Measurements from ENCODE around the gene MIPOL1.
"Not testable (repeated sequence)": the region's sequence is repeated elsewhere in the genome, so short reads cannot be mapped to it uniquely, and the experiment has no call there.

Gene MIPOL1

GRCh38 chr14:37397157-37397940 lies 199.6 kb downstream of the MIPOL1 start:
- not testable (repeated sequence) for H3K27me3 ChIP-seq (ENCODE audit: insufficient read depth, low read length)

GRCh38 chr14:37397941-37398215 lies 200.1 kb downstream of the MIPOL1 start:
- H3K27me3 ChIP-seq (ENCODE audit: insufficient read depth, low read length), result no peaks in the 10 kb centered on the region
- H2AFZ ChIP-seq (ENCODE audit: low read length, unreplicated experiment), result no peak overlapping the region
- H3K79me2 ChIP-seq (ENCODE audit: control insufficient read depth, insufficient read depth, low read length, unreplicated experiment), result no peaks in the 10 kb centered on the region
- H3K4me1 ChIP-seq (ENCODE audit: control insufficient read depth, insufficient read depth, low read length, unreplicated experiment), result no peaks in the 10 kb centered on the region
- H3K36me3 ChIP-seq (ENCODE audit: insufficient read depth, low read length), result no peaks in the 10 kb centered on the region
- H3K4me3 ChIP-seq (ENCODE audit: low read depth, low read length), result no peak overlapping the region
- H3K27ac ChIP-seq (ENCODE audit: low read depth, low read length), result no peak overlapping the region

More at GRCh38 chr14:37397157-37397940, 199.6 kb downstream of the MIPOL1 start:
- H3K79me2 ChIP-seq (ENCODE audit: control insufficient read depth, insufficient read depth, low read length, unreplicated experiment); H3K4me1 ChIP-seq (ENCODE audit: control insufficient read depth, insufficient read depth, low read length, unreplicated experiment); H3K36me3 ChIP-seq (ENCODE audit: insufficient read depth, low read length); H3K4me3 ChIP-seq (ENCODE audit: low read depth, low read length); H3K27ac ChIP-seq (ENCODE audit: low read depth, low read length); H2AFZ ChIP-seq (ENCODE audit: low read length, unreplicated experiment): not testable (repeated sequence)

GRCh38 chr14:37399517-37399916 lies 201.8 kb downstream of the MIPOL1 start:
- no peak overlapping the region for H3K4me3 ChIP-seq (ENCODE audit: low read depth, low read length)
- no peak overlapping the region for H2AFZ ChIP-seq (ENCODE audit: low read length, unreplicated experiment)
- H3K79me2 ChIP-seq (ENCODE audit: control insufficient read depth, insufficient read depth, low read length, unreplicated experiment), result no peaks in the 10 kb centered on the region
- H3K27ac ChIP-seq (ENCODE audit: low read depth, low read length), result no peak overlapping the region
- no peaks in the 10 kb centered on the region for H3K27me3 ChIP-seq (ENCODE audit: insufficient read depth, low read length)
- no peaks in the 10 kb centered on the region for H3K4me1 ChIP-seq (ENCODE audit: control insufficient read depth, insufficient read depth, low read length, unreplicated experiment)
- H3K36me3 ChIP-seq (ENCODE audit: insufficient read depth, low read length), result no peaks in the 10 kb centered on the region

- Histone ChIP-seq H3K79me2 (ENCODE audit: control insufficient read depth, insufficient read depth, low read length, unreplicated experiment) (no peaks in the 10 kb centered on the region), H3K4me1 (ENCODE audit: control insufficient read depth, insufficient read depth, low read length, unreplicated experiment) (no peaks in the 10 kb centered on the region), H2AFZ (ENCODE audit: low read length, unreplicated experiment) (no peak overlapping the region), H3K27ac (ENCODE audit: low read depth, low read length) (no peak overlapping the region), H3K36me3 (ENCODE audit: insufficient read depth, low read length) (no peaks in the 10 kb centered on the region), H3K27me3 (ENCODE audit: insufficient read depth, low read length) (no peaks in the 10 kb centered on the region), H3K4me3 (ENCODE audit: low read depth, low read length) (no peak overlapping the region)
These were observed 203.4 kb downstream of the MIPOL1 start for GRCh38 chr14:37401093-37401492.

GRCh38 chr14:37403626-37404025 lies 205.9 kb downstream of the MIPOL1 start:
- no peaks in the 10 kb centered on the region for H3K27me3 ChIP-seq (ENCODE audit: insufficient read depth, low read length)
- H3K79me2 ChIP-seq (ENCODE audit: control insufficient read depth, insufficient read depth, low read length, unreplicated experiment), result no peaks in the 10 kb centered on the region
- no peaks in the 10 kb centered on the region for H3K4me1 ChIP-seq (ENCODE audit: control insufficient read depth, insufficient read depth, low read length, unreplicated experiment)
- no peaks in the 10 kb centered on the region for H3K36me3 ChIP-seq (ENCODE audit: insufficient read depth, low read length)
- no peak overlapping the region for H3K27ac ChIP-seq (ENCODE audit: low read depth, low read length)
- H3K4me3 ChIP-seq (ENCODE audit: low read depth, low read length), result no peak overlapping the region
- no peak overlapping the region for H2AFZ ChIP-seq (ENCODE audit: low read length, unreplicated experiment)

- no peaks in the 10 kb centered on the region for H3K4me1 ChIP-seq (ENCODE audit: control insufficient read depth, insufficient read depth, low read length, unreplicated experiment)
- no peaks in the 10 kb centered on the region for H3K27me3 ChIP-seq (ENCODE audit: insufficient read depth, low read length)
- no peak overlapping the region for H3K4me3 ChIP-seq (ENCODE audit: low read depth, low read length)
- H3K27ac ChIP-seq (ENCODE audit: low read depth, low read length), result no peak overlapping the region
- no peaks in the 10 kb centered on the region for H3K36me3 ChIP-seq (ENCODE audit: insufficient read depth, low read length)
- no peaks in the 10 kb centered on the region for H3K79me2 ChIP-seq (ENCODE audit: control insufficient read depth, insufficient read depth, low read length, unreplicated experiment)
- no peak overlapping the region for H2AFZ ChIP-seq (ENCODE audit: low read length, unreplicated experiment)
These were observed 208.4 kb downstream of the MIPOL1 start for GRCh38 chr14:37406095-37406494.

- no peak overlapping the region for H2AFZ ChIP-seq (ENCODE audit: low read length, unreplicated experiment)
- H3K27ac ChIP-seq (ENCODE audit: low read depth, low read length), result no peak overlapping the region
- H3K36me3 ChIP-seq (ENCODE audit: insufficient read depth, low read length), result no peaks in the 10 kb centered on the region
- no peaks in the 10 kb centered on the region for H3K79me2 ChIP-seq (ENCODE audit: control insufficient read depth, insufficient read depth, low read length, unreplicated experiment)
- no peak overlapping the region for H3K4me3 ChIP-seq (ENCODE audit: low read depth, low read length)
- no peaks in the 10 kb centered on the region for H3K27me3 ChIP-seq (ENCODE audit: insufficient read depth, low read length)
- no peaks in the 10 kb centered on the region for H3K4me1 ChIP-seq (ENCODE audit: control insufficient read depth, insufficient read depth, low read length, unreplicated experiment)
These were observed 213.5 kb downstream of the MIPOL1 start for GRCh38 chr14:37411079-37411735.

- H2AFZ ChIP-seq (ENCODE audit: low read length, unreplicated experiment), result no peak overlapping the region
- H3K79me2 ChIP-seq (ENCODE audit: control insufficient read depth, insufficient read depth, low read length, unreplicated experiment), result no peaks in the 10 kb centered on the region
- H3K36me3 ChIP-seq (ENCODE audit: insufficient read depth, low read length), result no peaks in the 10 kb centered on the region
- H3K27me3 ChIP-seq (ENCODE audit: insufficient read depth, low read length), result no peaks in the 10 kb centered on the region
- H3K27ac ChIP-seq (ENCODE audit: low read depth, low read length), result no peak overlapping the region
- no peaks in the 10 kb centered on the region for H3K4me1 ChIP-seq (ENCODE audit: control insufficient read depth, insufficient read depth, low read length, unreplicated experiment)
- no peak overlapping the region for H3K4me3 ChIP-seq (ENCODE audit: low read depth, low read length)
These were observed 215.3 kb downstream of the MIPOL1 start for GRCh38 chr14:37413050-37413449.

GRCh38 chr14:37413504-37414003 lies 215.8 kb downstream of the MIPOL1 start:
- Histone ChIP-seq H3K27ac (ENCODE audit: low read depth, low read length) (no peak overlapping the region), H3K79me2 (ENCODE audit: control insufficient read depth, insufficient read depth, low read length, unreplicated experiment) (no peaks in the 10 kb centered on the region)

GRCh38 chr14:37416264-37416663 lies 218.5 kb downstream of the MIPOL1 start:
- Histone ChIP-seq H3K36me3 (ENCODE audit: insufficient read depth, low read length) (no peaks in the 10 kb centered on the region), H3K79me2 (ENCODE audit: control insufficient read depth, insufficient read depth, low read length, unreplicated experiment) (no peaks in the 10 kb centered on the region), H3K27ac (ENCODE audit: low read depth, low read length) (no peak overlapping the region), H3K4me1 (ENCODE audit: control insufficient read depth, insufficient read depth, low read length, unreplicated experiment) (no peaks in the 10 kb centered on the region), H2AFZ (ENCODE audit: low read length, unreplicated experiment) (no peak overlapping the region), H3K27me3 (ENCODE audit: insufficient read depth, low read length) (no peaks in the 10 kb centered on the region), H3K4me3 (ENCODE audit: low read depth, low read length) (no peak overlapping the region)

More at GRCh38 chr14:37413504-37414003, 215.8 kb downstream of the MIPOL1 start:
- Histone ChIP-seq H2AFZ (ENCODE audit: low read length, unreplicated experiment) (no peak overlapping the region), H3K36me3 (ENCODE audit: insufficient read depth, low read length) (no peaks in the 10 kb centered on the region), H3K4me1 (ENCODE audit: control insufficient read depth, insufficient read depth, low read length, unreplicated experiment) (no peaks in the 10 kb centered on the region), H3K4me3 (ENCODE audit: low read depth, low read length) (no peak overlapping the region), H3K27me3 (ENCODE audit: insufficient read depth, low read length) (no peaks in the 10 kb centered on the region)

GRCh38 chr14:37417151-37417550 lies 219.4 kb downstream of the MIPOL1 start:
- no peaks in the 10 kb centered on the region for H3K27me3 ChIP-seq (ENCODE audit: insufficient read depth, low read length)
- no peak overlapping the region for H3K27ac ChIP-seq (ENCODE audit: low read depth, low read length)
- no peaks in the 10 kb centered on the region for H3K4me1 ChIP-seq (ENCODE audit: control insufficient read depth, insufficient read depth, low read length, unreplicated experiment)
- H3K4me3 ChIP-seq (ENCODE audit: low read depth, low read length), result no peak overlapping the region
- H2AFZ ChIP-seq (ENCODE audit: low read length, unreplicated experiment), result no peak overlapping the region
- H3K36me3 ChIP-seq (ENCODE audit: insufficient read depth, low read length), result no peaks in the 10 kb centered on the region
- no peaks in the 10 kb centered on the region for H3K79me2 ChIP-seq (ENCODE audit: control insufficient read depth, insufficient read depth, low read length, unreplicated experiment)

Measured in ACC112 (cell line).